Lower leg skin (tissue), 3 donors: ENCODE measurements around the gene ALDH18A1.
A peak's percentile ranks its signal among the peaks of the same experiment; 100 is the strongest.

ENCODE experiments used
- CTCF ChIP-seq, 3 donors: fragments of 450-650 bp; IDR thresholded peaks; one replicate each; pipeline ENCODE4 v1.5.1; 2016; ENCODE audit warnings: antibody characterized with exemption in 3 of 3, mild to moderate bottlenecking in 3 of 3, moderate library complexity in 2 of 3
- POLR2A ChIP-seq, 2 donors: fragments of 450-650 bp; IDR thresholded peaks; one replicate each; pipeline ENCODE4 v1.6.1; 2016 to 2017; ENCODE audit warnings: antibody characterized with exemption in 2 of 2, mild to moderate bottlenecking in 1 of 2, moderate library complexity in 1 of 2

- peak in 1 of 3 donors; percentile 25 for TF ChIP-seq CTCF (IDR thresholded peaks at IDR 0.05)
- TF ChIP-seq POLR2A (IDR thresholded peaks at IDR 0.05), result no peak
These were observed at the start of gene ALDH18A1 for GRCh38 chr10:95656291-95657164.
